ENCODE measurements around the gene TBC1D30.

TBC1D30 gene

DNA sequence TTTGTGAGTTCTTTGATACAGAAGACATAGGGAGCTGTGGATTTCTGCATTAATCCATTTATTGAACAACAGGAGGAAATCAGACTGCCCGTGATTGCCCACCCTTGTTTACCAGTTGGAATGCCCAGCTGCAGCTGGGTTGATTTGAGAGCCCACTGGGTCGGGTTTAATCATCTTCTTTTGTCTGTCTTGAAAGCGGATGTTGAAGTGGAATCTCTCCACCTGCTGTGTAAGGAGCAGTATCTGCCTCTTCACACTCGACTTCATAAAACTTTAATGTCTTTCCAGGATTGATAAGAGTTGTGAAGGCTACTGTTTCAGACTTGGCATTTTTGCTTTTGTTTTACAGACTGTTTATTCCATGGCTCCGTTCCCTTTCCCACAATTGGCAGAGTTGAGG lies 39.9 kb downstream of the TBC1D30 start:
- no peak for DNase-seq

DNA sequence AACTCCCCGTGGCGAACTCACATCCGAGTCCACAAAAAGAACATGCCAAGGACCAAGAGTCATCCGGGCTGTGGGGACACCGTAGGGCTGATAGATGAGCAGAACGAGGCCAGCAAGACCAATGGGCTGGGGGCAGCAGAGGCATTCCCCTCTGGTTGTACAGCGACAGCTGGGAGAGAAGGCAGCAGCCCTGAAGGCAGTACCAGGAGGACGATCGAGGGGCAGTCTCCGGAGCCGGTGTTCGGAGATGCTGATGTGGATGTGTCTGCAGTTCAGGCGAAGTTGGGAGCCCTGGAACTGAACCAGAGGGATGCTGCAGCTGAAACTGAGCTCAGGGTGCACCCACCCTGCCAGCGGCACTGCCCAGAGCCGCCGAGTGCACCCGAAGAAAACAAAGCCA lies 50.7 kb downstream of the TBC1D30 start:
- no peak for DNase-seq

DNA sequence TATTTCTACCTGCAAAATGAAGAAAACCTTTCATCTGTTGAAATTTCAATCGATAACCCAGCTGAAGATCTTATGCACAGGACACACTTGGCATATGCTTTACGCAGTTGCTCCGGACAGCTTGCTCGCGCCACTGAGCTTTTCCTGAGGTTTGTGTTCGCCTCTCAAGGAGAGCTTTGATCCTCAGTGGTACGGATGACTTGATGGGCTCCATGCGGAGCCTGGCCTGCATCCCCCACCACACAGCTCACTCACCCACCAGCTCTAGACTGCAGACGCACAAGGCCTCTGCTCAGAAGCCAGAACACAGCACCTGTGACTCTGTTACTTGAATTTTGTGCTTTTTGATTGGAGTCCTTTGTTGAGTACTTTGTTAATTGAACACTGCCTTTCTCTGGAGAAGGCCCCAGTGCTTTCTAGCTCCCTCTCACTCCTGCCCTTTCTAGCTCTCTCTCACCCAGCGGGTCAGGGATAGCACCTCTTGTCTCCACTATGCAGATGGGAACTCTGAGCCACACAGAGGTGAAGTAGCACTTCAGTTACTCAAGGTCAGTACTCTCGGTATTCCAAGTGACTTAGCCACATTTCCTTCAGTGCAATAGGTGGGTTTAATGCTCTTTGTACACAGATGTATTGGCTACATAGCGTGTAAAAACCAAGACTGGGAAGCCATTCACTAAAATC lies 52.1 kb downstream of the TBC1D30 start:
- no peak for DNase-seq

DNA sequence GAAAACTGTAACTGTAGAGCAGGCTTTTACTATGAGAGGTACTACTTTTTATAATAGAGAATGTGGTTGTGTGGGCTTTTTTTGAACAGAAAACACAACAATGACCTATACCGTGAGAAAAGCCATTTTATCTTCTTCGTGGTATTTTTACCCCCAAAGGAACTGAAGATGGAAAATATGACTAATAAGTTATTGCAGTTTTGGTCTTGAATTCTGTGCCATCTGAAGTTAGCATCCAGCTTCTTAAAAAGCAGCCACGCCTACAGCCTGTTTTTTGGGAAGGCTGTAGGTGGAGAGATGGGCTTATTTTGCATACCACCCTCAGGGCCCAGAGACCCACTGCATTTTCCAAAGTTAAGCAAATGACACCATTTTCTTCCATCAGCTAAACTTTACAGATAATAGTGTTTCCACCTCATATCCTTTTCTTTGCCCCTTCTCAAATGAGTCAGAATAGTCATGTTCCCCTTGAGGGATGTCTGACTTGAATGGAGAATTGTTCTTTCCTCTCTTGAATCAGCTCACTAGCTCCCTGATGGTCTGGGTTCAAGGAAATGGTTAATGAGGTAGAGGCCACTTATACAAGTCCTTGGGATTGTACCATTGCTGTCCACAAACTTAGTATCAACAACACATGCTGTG lies 53.0 kb downstream of the TBC1D30 start:
- no peak for DNase-seq

DNA sequence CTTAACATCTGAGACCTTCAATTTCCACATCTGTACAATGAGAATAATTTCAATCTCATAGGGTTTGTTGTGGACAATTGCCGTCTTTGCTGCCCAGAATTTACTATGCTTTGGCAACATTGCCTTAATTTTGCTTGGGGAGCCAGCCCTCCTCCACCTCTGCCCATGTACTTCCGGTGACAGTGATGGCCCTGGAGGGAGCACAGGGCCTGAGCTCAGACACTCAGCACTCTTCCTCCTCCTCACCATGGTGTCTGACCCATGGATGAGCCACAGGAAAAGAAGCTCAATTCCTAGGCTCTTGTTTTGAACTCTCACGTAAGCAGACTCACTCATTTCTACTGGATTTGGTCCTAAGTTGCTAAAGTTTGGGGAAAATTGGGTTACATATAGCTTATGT lies 58.2 kb downstream of the TBC1D30 start:
- no peak for DNase-seq

DNA sequence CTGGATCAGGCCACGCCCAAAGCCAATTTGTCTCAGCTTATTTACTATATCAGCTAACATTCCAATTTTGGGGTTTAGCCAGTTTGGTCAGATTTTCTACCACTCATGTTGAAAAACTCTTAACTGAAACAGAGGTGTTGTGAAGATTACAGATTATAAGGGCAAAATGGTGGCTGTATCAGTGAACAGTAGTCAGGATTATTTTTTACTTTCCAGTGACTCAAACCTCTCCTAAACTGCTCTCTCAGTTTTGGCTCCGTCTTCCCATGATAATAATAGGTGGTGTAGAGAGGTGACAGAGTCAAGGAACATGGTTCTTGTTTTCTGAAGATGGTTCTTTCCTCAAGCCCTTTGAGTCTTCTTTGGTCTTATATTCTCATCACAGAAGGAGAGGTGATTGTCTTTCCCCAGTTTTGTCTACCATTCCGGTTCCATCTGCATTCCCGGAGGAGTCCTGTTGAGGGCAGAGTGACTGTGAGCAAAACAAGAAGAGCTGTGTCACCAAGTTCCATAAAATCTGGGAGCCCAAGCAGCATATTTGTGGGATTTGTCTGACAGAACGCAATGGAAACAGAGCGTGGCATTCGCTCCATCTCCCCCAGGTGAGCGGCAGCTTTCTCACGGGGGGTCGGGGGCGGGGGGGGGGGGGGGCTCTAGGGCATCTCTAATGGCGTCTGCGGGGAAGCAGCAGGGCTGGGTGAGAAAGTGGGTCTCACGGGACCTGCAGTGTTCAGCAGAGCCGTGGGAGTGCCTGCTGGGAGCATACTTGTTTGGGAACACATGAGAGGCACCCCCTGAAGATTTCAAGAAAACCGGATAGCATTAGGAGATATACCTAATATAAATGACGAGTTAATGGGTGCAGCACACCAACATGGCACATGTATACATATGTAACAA lies 59.1 kb downstream of the TBC1D30 start:
- DNase-seq = no peak

DNA sequence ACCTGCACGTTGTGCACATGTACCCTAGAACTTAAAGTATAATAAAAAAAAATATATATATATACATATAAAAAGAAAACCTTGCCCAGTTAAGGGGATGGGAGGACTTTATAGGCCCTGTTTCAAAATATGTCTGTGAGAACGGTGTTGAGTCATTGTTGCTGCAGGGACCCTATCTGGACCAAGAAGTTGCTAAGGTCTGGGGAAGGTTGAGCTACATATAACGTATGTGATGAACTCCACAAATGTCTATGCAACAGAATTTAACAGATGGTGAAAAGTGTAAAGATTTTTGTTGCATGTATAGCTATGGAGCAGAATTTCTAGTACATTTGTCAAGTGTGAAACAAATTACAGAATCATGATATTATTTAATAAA lies 59.7 kb downstream of the TBC1D30 start:
- DNase-seq = no peak

DNA sequence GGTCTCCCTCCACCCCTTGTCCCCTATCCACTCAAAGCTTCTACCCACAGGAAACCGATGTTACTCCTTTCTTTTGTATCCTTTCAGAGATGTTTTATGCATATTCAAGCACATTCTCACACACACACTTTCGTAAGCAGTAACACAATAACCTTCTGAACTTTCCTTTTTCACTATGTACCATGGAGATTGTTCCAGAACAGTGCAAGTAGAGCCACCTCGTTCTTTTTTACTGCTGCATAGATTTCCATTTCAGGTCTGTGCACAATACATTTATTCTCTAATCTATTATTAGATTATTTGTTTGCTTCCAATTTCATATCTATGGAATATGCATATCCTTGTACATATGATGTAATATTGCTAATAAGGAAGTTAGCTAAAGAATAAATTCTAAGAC lies 60.3 kb downstream of the TBC1D30 start:
- DNase-seq = no peak

DNA sequence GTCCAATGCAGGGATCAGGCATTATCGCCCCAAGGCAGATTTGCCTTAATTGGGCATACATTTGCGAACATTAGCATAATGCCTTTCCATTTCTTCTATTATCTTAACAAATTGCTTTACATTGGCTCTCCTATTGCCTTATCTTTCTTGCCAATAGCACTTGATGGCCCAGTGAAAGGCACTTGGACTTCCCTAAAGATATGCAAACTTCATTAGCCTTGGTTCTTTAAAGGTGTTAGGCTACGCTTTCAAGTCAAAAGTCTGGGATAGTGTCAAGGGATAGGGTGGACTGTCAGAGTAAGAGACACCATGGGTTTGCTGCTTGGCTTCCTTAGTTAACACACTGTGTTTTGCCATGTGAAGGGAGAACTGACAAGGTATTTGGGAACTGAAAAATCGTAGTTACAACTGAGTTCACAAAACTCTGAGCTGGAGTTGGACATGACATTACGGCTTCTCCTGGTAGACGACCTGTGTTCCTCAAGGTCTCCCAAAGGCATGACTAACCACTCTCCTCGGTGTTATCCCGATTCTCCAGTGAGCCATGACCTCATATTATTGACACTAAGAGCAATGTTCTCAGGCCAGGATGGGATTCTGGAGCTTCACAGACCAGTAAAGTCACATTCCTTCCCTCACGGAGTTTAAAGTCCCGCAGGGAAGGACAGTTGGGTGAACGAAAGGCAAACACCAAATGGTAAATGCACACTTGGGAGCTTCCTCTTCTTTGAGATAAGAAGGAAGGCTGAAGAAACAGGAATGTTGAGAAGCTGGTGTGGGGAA lies 65.2 kb downstream of the TBC1D30 start:
- DNase-seq = no peak

DNA sequence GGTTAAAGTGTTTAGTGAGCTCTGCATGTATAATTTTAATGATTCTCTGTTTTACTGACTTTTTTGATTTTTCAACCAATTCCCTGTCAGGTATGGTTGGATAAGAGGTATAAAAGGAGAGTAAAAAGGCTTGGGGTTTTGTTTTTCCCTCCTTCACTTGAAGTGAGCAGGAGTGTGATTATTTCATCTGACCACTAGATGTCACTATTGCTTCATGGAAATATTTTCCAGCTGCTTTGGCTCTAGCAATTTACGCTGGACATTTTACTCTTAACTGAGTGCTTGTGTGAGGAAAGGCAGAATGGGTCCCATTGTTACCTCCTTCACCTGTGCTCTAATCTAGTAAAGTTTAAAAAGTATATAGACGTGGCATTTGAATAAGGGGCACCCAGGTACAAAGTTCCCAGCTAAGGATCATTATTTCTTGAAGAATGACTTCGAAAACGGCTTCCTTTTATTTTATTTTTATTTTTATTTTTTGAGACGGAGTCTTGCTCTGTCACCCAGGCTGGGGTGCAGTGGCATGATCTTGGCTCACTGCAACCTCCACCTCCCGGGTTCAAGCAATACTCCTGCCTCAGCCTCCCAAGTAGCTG lies 66.5 kb downstream of the TBC1D30 start:
- DNase-seq = no peak

DNA sequence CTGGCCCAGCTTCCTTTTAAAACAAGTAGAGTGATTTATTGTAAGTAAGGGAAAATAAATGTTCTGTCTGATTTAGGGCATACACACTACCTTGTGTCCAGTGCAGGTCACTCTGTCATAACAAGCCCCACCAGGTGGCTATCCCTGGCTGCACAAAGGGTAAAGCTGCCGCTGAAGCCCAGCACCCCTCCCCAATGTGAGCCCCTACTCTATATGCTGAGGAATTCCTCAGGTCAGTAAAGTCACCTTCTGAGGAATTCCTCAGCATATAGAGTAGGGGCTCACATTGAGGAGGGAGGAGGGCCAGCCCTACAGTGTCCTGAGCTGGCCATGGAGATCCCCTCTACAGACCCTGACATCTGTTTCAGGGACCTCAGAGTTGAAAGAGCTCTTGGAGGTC lies 67.2 kb downstream of the TBC1D30 start:
- no peak for DNase-seq

DNA sequence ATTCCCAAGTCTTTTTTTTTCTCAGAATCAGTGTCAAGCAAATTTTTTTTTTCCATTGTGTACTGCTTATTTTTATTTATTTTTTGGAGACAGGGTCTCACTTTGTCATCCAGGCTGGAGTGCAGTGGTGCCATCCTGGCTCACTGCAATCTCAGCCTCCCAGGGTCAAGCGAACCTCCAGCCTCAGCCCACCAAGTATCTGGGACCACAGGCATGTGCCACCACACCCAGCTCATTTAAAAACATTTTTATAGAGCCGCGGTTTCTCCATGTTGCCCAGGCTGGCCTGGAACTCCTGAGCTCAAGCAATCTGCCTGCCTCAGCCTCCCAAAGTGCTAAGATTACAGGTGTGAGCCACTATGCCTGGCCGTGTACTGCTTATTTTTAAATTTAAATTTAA lies 68.1 kb downstream of the TBC1D30 start:
- no peak for DNase-seq

DNA sequence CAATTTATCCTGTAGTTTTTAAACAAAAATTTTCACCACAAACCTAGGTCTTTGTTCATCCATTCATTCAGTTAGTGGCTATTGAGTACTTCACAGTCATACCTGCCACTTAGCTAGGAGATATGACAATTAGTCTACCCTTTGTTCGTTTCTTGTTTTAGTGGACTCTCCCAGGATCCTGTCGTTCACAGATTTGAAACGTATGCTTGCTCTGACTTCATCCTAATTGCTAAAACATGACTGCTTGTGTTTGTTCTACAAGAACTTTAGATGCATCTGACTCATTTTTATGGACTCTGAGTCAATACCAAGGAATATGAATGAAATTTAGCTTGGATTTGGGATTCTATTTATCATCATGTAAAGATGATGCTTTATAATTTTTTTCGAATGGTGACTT lies 69.5 kb downstream of the TBC1D30 start:
- DNase-seq = no peak

DNA sequence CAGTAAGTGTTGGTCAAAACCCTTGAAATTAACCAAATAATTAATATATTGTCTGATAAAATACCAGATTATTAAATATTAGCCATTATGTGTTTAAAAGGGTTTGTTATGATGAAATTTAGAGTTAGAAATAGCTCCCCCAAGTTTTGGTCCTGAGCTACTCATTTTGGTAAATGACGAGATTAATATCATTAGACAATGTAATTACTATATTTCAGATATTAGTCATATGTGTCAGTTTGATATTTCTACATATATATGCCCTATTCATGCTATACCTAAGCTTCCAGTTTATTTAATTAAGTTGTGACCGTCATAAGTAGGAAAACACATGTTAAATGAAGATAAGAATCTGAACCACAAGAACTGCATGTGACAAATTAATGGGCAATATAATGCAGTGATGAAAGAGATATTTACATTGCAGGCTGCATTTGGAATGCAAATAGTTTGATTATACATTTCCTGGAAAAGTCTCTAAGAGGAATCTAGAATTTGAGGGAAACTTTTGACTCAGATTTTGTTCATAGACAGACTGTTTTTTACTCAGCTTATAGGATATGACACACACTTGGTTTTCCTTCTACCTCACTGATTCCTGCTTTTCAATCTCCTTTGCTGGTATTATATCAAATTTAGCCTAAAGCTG lies 70.5 kb downstream of the TBC1D30 start:
- no peak for DNase-seq

DNA sequence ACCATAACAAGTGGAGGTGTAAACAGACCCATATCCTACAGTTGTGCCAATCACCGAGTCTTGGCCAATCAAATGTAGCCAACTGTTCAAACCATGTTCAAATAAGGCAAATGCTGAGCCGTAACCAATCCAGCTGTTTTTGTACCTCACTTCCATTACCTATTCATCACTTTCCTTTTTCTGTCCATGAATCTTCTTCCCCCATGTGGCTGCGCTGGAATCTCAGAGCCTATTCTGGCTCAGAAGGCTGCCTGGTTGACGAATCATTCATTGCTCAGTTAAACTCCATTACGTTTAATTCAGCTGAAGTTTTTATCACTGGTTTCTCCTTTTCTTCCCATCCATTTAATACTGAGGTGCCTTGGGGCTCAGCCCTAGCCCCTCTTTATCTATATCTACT lies 71.1 kb downstream of the TBC1D30 start:
- no peak for DNase-seq

DNA sequence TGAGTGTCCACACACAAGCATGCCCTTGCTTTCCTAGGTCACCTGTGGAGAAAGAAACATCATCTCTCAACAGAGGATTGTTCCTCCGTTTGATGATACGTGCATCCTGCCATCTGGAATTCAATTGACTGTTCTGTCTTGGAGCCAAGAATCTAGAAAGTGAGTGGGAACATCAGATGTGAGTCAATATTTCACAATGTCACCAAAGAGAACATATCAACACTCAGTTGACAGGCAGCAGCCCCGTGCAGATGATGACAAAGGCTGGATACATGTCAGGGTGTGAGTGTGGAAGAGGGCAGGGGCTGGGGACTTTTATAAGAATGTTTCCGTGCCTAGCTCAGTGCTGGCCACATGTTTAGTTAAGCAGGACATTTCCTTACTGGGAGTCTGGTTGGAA lies 76.1 kb downstream of the TBC1D30 start:
- no peak for DNase-seq

DNA sequence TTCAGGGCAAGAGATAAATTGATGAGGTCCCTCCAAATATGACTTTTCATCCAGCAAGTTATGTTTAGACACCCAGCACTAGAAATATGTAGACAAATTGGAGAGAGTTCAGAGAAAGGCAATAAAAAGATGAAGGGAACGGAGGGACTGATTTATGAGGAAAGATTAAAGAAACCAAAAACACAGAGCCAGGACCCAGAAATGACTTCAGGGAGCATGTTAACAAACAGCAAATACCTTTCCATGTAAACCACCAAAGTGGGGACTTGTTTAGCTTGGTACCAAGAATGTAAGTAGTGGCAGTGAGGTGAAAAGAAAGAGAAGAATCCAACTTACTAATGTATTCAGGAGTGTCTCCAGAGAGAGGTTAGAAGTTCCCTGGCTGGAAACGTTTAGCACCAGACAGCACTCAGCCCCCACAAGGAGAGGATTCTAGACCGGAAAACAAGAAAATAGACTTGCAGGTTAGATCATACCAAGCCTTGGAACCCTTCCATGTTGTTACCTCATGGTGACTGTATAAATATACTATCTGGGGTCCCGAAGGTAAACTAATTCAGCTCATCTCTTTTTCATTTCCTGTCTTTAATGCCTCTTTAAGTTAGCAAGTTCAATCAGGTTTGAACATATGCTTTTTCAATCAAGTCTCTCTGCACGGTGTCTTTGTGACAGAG lies 79.2 kb downstream of the TBC1D30 start:
- DNase-seq = no peak

DNA sequence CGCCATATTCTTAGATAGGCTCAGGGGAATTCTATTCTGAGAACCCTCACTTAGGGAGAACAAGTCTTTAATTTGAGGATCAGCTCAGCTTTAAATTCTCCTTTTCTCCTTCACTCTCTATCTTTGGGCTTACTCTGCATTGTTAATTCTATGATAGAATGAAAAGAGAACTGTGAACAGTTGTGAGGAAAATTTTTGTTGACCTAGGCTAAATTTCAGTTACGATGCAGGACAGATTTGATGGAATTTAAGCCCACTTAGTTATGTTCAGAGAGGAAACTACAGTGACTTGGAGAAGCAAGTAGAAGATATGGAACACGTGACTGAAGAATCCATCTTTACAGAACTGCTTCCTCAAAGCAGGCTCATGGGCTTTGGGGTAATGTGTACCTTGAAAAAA lies 82.7 kb downstream of the TBC1D30 start:
- DNase-seq = no peak

DNA sequence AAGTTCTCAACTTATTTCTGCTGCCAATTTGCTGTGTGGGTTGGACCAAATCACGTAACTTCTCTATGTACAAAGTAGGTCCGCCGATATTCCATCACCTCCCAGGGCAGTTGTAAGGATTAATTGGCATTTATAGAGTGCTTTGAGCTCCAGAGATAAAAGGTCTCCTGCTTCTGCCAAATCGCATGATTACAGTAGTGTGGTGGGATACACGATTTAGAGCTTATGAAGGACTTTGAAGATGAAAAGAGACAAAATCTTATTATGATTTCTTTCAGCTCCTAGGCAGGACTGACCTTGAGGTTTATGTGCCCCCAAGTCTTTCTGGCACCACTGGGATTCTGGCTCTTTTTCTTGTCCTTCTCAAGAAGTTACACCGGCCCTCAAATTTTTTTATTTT lies 84.7 kb downstream of the TBC1D30 start:
- no peak for DNase-seq

DNA sequence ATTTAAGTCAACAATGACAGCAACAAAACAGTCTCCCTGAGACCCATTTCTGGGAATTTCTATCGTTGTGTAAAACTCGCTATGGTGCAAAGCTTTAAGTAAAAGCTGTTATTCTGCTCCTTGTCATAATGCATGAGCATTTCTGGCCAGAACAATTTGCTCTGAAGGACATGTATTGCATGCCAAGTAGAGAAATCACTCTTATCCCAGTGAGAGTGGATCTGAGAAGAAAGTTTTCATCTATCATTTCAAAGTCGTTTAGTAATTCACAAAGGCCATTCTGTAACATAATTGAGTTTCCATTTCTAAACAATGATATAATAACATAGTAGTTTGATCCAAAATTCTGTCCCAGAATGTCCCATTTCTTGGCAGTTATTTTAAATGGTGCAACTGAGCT lies 86.6 kb downstream of the TBC1D30 start:
- DNase-seq = no peak

DNA sequence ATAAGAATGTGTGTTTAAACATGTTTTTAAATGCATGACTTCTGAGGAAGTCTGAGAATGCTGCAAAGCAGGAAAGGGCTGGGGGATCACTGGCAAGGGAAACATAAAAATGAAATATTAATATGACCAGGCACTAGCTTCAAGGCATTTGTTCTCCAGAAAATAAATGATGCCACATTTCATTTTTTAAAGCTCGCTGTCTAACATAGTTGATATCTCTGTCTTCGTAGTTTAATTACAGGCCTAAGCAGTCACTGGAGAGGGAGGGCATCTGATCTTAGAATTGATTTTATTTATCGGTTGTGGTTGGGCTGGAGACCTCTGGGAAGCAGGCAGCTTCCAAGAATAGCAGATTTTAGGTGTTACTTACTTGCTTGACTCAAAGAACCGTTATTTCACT lies 87.5 kb downstream of the TBC1D30 start:
- no peak for DNase-seq

Measured in activated T-cell treated with anti-CD3 and anti-CD28 coated beads for 4 hours (primary cell).